Peyer's patch (tissue), 4 donors: ENCODE data around the gene FLT3.

Experiments
- CTCF ChIP-seq, 6 experiments: fragments of 450-650 bp in 4 of 6; fragments of 200-600 bp in 2 of 6; sonication (generic) in 1 of 6; IDR thresholded peaks; one replicate each; pipeline ENCODE4 v1.5.1; 2017 to 2019; ENCODE audit warnings: antibody characterized with exemption in 6 of 6, mild to moderate bottlenecking in 3 of 6, moderate library complexity in 1 of 6
- POLR2A ChIP-seq, 2 donors: fragments of 450-650 bp; IDR thresholded peaks; one replicate each; pipeline ENCODE4 v1.5.1; 2017; ENCODE audit warnings: antibody characterized with exemption in 2 of 2, mild to moderate bottlenecking in 2 of 2, moderate library complexity in 2 of 2

- TF ChIP-seq POLR2A (IDR thresholded peaks at IDR 0.05) = no peak
- TF ChIP-seq CTCF (IDR thresholded peaks at IDR 0.05) = no peak
These were observed 114.8 kb downstream of the FLT3 start for GRCh38 chr13:27985600-27985999.
